ENCODE measurements around the gene REV1.

DNA sequence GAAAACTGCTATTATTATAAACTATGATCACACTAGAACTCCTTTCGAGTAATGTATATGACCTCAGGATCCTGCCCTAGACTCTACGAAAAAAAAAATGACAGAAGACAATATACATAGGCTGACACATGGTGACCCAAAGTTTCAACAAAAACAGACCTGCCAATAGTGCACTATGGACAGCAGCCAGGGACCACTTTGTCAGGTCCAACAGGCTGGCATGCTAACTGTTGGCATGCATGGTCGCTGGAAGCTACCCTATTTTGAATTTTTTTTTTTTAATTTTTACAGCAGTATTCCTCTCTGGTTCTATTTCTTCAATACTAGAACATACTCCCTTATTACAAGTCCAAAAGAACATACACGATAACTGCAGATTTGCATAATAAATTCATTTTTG, 38.1 kb downstream of the REV1 start:
- TF ChIP-seq, protein P1, sequence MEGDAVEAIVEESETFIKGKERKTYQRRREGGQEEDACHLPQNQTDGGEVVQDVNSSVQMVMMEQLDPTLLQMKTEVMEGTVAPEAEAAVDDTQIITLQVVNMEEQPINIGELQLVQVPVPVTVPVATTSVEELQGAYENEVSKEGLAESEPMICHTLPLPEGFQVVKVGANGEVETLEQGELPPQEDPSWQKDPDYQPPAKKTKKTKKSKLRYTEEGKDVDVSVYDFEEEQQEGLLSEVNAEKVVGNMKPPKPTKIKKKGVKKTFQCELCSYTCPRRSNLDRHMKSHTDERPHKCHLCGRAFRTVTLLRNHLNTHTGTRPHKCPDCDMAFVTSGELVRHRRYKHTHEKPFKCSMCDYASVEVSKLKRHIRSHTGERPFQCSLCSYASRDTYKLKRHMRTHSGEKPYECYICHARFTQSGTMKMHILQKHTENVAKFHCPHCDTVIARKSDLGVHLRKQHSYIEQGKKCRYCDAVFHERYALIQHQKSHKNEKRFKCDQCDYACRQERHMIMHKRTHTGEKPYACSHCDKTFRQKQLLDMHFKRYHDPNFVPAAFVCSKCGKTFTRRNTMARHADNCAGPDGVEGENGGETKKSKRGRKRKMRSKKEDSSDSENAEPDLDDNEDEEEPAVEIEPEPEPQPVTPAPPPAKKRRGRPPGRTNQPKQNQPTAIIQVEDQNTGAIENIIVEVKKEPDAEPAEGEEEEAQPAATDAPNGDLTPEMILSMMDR (IDR thresholded peaks at IDR 0.05; ENCODE audit: extremely low read depth in 1 of 2, insufficient read depth in 1 of 2, low read depth in 1 of 2, low read length in 2 of 2): no peak
- TF ChIP-seq EZH2 (IDR thresholded peaks at IDR 0.05; ENCODE audit: borderline replicate concordance, low read depth, low read length, severe bottlenecking): no peak
